NCI-H128 (cell line): ENCODE results near the gene TUB.

Source experiments
- DNase-seq: peaks from one replicate; lab custom pipeline; 2025; ENCODE audit not compliant: unreplicated experiment; lab: John Stamatoyannopoulos, UW

TUB gene

GRCh38 chr11:8067929-8068575, 13.0 kb upstream of the TUB start:
- DNase-seq: no peak

GRCh38 chr11:8068605-8069221, 12.3 kb upstream of the TUB start:
- DNase-seq: no peak

GRCh38 chr11:8069771-8070170, 11.2 kb upstream of the TUB start:
- no peak for DNase-seq

GRCh38 chr11:8070417-8071115, 10.4 kb upstream of the TUB start:
- DNase-seq: no peak

GRCh38 chr11:8071616-8072581, 9.1 kb upstream of the TUB start:
- DNase-seq: no peak

- no peak for DNase-seq
These were observed 5.8 kb upstream of the TUB start for GRCh38 chr11:8075119-8075726.

GRCh38 chr11:8079111-8079675, 1.8 kb upstream of the TUB start:
- no peak for DNase-seq

GRCh38 chr11:8080069-8080670, 841 bp upstream of the TUB start:
- DNase-seq: no peak

GRCh38 chr11:8081591-8082250, 710 bp downstream of the TUB start:
- no peak for DNase-seq

GRCh38 chr11:8082391-8083087, 1.5 kb downstream of the TUB start:
- DNase-seq: no peak

- no peak for DNase-seq
These were observed 2.0 kb downstream of the TUB start for GRCh38 chr11:8083088-8083395.

GRCh38 chr11:8083871-8084281, 2.9 kb downstream of the TUB start:
- DNase-seq: no peak

- DNase-seq: no peak
These were observed 3.3 kb downstream of the TUB start for GRCh38 chr11:8084352-8084751.

- no peak for DNase-seq
These were observed 4.1 kb downstream of the TUB start for GRCh38 chr11:8085011-8085645.

- DNase-seq: no peak
These were observed 5.0 kb downstream of the TUB start for GRCh38 chr11:8086001-8086479.

- no peak for DNase-seq
These were observed 5.6 kb downstream of the TUB start for GRCh38 chr11:8086571-8086970.

- no peak for DNase-seq
These were observed 6.2 kb downstream of the TUB start for GRCh38 chr11:8087185-8087584.

GRCh38 chr11:8087756-8088155, 6.7 kb downstream of the TUB start:
- DNase-seq: no peak
